GM19468 (cell line): ENCODE measurements around the gene FGF6.
"Not testable (repeated sequence)": the region's sequence is repeated elsewhere in the genome, so short reads cannot be mapped to it uniquely, and the experiment has no call there.

ENCODE experiments used
- ATAC-seq: cut with Tn5 transposase; IDR thresholded peaks from one replicate; pipeline ENCODE4 v1.9.1; 2021; ENCODE audit warnings: mild to moderate bottlenecking, moderate library complexity, moderate number of reproducible peaks; ENCODE audit not compliant: unreplicated experiment; ENCODE audit errors: extremely low read depth

The FGF6 gene

GRCh38 chr12:4423528-4424195 lies 22.0 kb downstream of the FGF6 start:
- ATAC-seq, result no peak

- ATAC-seq, result no peak
Observed at GRCh38 chr12:4422985-4423384, 22.6 kb downstream of the FGF6 start.

GRCh38 chr12:4421590-4422031 lies 24.0 kb downstream of the FGF6 start:
- no peak for ATAC-seq

- ATAC-seq, result no peak
Observed at GRCh38 chr12:4420138-4420670, 25.4 kb downstream of the FGF6 start.

- ATAC-seq, result no peak
Observed at GRCh38 chr12:4418913-4419312, 26.7 kb downstream of the FGF6 start.

- no peak for ATAC-seq
Observed at GRCh38 chr12:4417936-4418335, 27.7 kb downstream of the FGF6 start.

GRCh38 chr12:4417455-4417854 lies 28.2 kb downstream of the FGF6 start:
- ATAC-seq, result no peak

GRCh38 chr12:4416276-4416675 lies 29.3 kb downstream of the FGF6 start:
- ATAC-seq, result no peak

- ATAC-seq, result no peak
Observed at GRCh38 chr12:4412465-4412864, 33.1 kb downstream of the FGF6 start.

GRCh38 chr12:4412056-4412455 lies 33.6 kb downstream of the FGF6 start:
- ATAC-seq, result no peak

GRCh38 chr12:4407136-4407535 lies 38.5 kb downstream of the FGF6 start:
- no peak for ATAC-seq

- ATAC-seq, result not testable (repeated sequence)
Observed at GRCh38 chr12:4404877-4405637, 40.6 kb downstream of the FGF6 start.

- no peak for ATAC-seq
Observed at GRCh38 chr12:4402996-4403395, 42.6 kb downstream of the FGF6 start.

GRCh38 chr12:4401117-4401516 lies 44.5 kb downstream of the FGF6 start:
- ATAC-seq, result no peak

GRCh38 chr12:4395818-4396217 lies 49.8 kb downstream of the FGF6 start:
- no peak for ATAC-seq

GRCh38 chr12:4393211-4393610 lies 52.4 kb downstream of the FGF6 start:
- no peak for ATAC-seq

GRCh38 chr12:4392223-4392742 lies 53.3 kb downstream of the FGF6 start:
- ATAC-seq, result no peak

GRCh38 chr12:4388662-4389061 lies 57.0 kb downstream of the FGF6 start:
- no peak for ATAC-seq

- ATAC-seq, result no peak
Observed at GRCh38 chr12:4388032-4388431, 57.6 kb downstream of the FGF6 start.

- ATAC-seq, result no peak
Observed at GRCh38 chr12:4387607-4388006, 58.0 kb downstream of the FGF6 start.

GRCh38 chr12:4386801-4387200 lies 58.8 kb downstream of the FGF6 start:
- ATAC-seq, result no peak
